Peyer's patch (tissue), 4 donors: Measurements from ENCODE around the gene COLEC12. TPM values are rescaled to one million over a fixed set of nuclear protein-coding genes. Genes with fewer than 3 reads are reported as not detected.

Experiments used
- DNase-seq, 3 donors: peaks; one replicate each; pipeline ENCODE4 v3.0.0-alpha.2; 2017 to 2019
- H3K27ac ChIP-seq, 4 donors: fragments of 200-600 bp; sonication (generic); one replicate each; pipeline ENCODE4 v1.5.1; 2016 to 2019
- H3K27me3 ChIP-seq, 2 donors: fragments of 200-600 bp; sonication (generic); one replicate each; pipeline ENCODE4 v1.5.1; 2019
- H3K36me3 ChIP-seq, 3 donors: fragments of 200-600 bp; sonication (generic); one replicate each; pipeline ENCODE4 v1.5.1; 2016 to 2019
- H3K4me1 ChIP-seq, 4 donors: fragments of 200-600 bp; sonication (generic); one replicate each; pipeline ENCODE4 v1.5.1; 2016 to 2019
- H3K4me3 ChIP-seq, 4 donors: fragments of 200-600 bp; sonication (generic); 1 replicate in 3 of 4; 2 replicates in 1 of 4; pipeline ENCODE4 v1.5.1; 2016 to 2019; ENCODE audit warnings: mild to moderate bottlenecking in 1 of 4
- H3K9me3 ChIP-seq, 4 donors: fragments of 200-600 bp; sonication (generic); one replicate each; pipeline ENCODE4 v1.5.1; 2016 to 2019; ENCODE audit warnings: mild to moderate bottlenecking in 1 of 4
- POLR2A ChIP-seq, 2 donors: fragments of 450-650 bp; IDR thresholded peaks; one replicate each; pipeline ENCODE4 v1.5.1; 2017; ENCODE audit warnings: antibody characterized with exemption in 2 of 2, mild to moderate bottlenecking in 2 of 2, moderate library complexity in 2 of 2
- total RNA-seq, 4 donors: library from RNA; depleted of rRNA; stranded (reverse); fragments of >200 nt; gene quantifications; one replicate each; pipeline ENCODE4 v1.1.0, GENCODE V29; 2016
- TF ChIP-seq, protein P1 (sequence below), 6 experiments: fragments of 450-650 bp in 4 of 6; fragments of 200-600 bp in 2 of 6; sonication (generic) in 1 of 6; IDR thresholded peaks; one replicate each; pipeline ENCODE4 v1.5.1; 2017 to 2019; ENCODE audit warnings: antibody characterized with exemption in 6 of 6, mild to moderate bottlenecking in 3 of 6, moderate library complexity in 1 of 6

The COLEC12 gene
- total RNA-seq, 4 donors from 2014 or later = 0.88 to 7.6 (median 3.8) TPM

DNA sequence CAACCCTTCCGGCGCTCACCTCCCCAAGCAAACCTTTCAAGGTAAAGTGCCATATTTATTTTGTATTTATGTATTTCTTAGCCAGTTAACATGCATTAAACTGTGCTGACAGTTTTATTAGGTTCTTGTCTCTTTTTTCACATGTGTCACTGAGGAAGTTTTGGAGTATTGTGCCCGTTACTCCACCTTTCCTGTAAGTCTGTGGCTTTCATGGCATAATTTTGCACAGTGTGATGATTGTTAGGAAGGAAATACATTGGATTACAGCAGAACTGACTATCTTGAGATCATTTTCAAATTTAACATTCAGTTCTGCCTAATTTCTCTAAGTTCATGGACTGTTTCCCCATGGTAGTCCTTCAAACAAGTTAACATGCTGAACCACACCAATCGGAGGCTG lies 67.7 kb downstream of the COLEC12 start:
- no peak overlapping the region for H3K27ac ChIP-seq
- DNase-seq = no peak
- H3K9me3 ChIP-seq = no peaks in the 10 kb centered on the region
- no peaks in the 10 kb centered on the region for H3K27me3 ChIP-seq
- no peak overlapping the region for H3K4me3 ChIP-seq
- no peaks in the 10 kb centered on the region for H3K4me1 ChIP-seq
- H3K36me3 ChIP-seq = no peaks in the 10 kb centered on the region
- no peak for TF ChIP-seq POLR2A (IDR thresholded peaks at IDR 0.05)
- TF ChIP-seq, protein P1, sequence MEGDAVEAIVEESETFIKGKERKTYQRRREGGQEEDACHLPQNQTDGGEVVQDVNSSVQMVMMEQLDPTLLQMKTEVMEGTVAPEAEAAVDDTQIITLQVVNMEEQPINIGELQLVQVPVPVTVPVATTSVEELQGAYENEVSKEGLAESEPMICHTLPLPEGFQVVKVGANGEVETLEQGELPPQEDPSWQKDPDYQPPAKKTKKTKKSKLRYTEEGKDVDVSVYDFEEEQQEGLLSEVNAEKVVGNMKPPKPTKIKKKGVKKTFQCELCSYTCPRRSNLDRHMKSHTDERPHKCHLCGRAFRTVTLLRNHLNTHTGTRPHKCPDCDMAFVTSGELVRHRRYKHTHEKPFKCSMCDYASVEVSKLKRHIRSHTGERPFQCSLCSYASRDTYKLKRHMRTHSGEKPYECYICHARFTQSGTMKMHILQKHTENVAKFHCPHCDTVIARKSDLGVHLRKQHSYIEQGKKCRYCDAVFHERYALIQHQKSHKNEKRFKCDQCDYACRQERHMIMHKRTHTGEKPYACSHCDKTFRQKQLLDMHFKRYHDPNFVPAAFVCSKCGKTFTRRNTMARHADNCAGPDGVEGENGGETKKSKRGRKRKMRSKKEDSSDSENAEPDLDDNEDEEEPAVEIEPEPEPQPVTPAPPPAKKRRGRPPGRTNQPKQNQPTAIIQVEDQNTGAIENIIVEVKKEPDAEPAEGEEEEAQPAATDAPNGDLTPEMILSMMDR (IDR thresholded peaks at IDR 0.05) = no peak

DNA sequence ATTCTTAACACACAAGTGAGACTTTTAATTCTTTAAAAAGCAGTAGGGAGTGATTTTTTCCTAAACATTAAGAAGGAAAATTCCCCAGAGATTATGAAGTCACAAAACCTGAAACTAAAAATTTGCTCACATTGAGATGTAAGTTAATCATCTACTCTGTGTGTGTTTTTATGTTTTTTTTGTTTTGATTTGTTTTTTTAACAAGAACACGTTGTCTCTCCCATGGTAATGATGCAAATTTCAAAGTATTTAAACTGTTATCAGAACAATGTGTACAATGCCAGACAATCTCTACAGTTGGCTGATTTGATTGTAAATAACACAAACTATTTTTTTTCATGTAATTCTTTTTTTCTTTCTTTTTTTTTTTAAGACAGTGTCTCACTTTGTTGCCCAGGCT lies 71.5 kb downstream of the COLEC12 start:
- no peak for DNase-seq
- no peak overlapping the region for H3K4me3 ChIP-seq
- H3K4me1 ChIP-seq = no peaks in the 10 kb centered on the region
- no peaks in the 10 kb centered on the region for H3K27me3 ChIP-seq
- H3K36me3 ChIP-seq = no peaks in the 10 kb centered on the region
- H3K9me3 ChIP-seq = no peaks in the 10 kb centered on the region
- no peak overlapping the region for H3K27ac ChIP-seq
- TF ChIP-seq POLR2A (IDR thresholded peaks at IDR 0.05) = no peak
- TF ChIP-seq, protein P1 (IDR thresholded peaks at IDR 0.05) = no peak

DNA sequence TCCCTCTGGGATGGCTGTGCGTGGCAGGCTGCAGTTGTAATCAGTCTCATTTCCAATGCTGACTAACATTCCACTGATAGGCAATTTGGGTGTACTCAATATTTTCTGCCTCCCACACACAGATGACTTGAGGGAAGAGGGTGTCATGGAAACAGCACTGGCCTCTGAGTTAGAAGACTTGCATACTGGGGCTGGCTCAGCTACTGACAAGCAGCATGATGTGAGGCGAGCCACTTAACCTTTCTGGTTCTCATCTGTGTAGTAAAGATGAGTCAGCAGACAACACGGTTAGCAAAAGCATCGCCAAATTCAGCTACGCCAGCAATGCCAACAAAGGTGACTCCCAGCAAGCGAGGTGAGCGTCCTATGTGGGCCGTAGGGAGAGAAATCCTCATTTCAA lies 73.5 kb downstream of the COLEC12 start:
- Histone ChIP-seq H3K27ac (no peak overlapping the region), H3K36me3 (no peaks in the 10 kb centered on the region), H3K4me3 (no peak overlapping the region), H3K9me3 (no peaks in the 10 kb centered on the region), H3K27me3 (no peaks in the 10 kb centered on the region), H3K4me1 (no peaks in the 10 kb centered on the region)
- no peak for TF ChIP-seq POLR2A (IDR thresholded peaks at IDR 0.05)
- TF ChIP-seq, protein P1 (IDR thresholded peaks at IDR 0.05) = no peak
- DNase-seq = no peak

DNA sequence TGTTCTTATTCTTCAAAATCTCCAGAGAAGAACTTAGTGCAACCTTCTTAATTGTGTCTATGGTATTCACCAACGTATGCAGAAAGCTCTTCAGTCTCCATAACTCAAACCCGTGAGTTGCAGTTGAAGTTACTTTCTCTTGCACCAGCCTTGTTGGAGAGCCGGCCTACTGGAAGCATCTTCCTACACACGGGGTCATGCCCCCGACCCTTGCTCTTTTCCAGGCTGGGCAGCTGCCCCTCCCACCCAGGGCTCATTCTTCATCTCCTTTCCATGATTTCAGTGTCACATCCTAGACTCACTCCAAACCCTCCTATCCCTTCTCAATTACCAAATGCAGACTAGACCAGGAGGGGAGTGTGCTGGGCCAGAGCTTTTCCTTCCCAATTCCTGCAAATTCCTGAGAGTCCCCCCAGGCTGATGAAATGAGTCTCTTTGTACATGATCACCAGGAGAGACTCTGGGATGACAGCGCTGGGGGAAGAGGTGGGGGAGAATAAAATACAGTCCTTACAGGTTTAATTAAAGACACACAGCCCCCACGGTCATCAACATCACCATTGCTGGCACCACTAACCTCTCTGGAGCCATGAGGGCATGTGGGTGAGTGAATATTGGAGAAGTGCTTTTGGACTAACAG lies 75.3 kb downstream of the COLEC12 start:
- Histone ChIP-seq H3K27ac (no peak overlapping the region), H3K9me3 (no peaks in the 10 kb centered on the region), H3K27me3 (no peaks in the 10 kb centered on the region), H3K4me1 (no peaks in the 10 kb centered on the region), H3K4me3 (no peak overlapping the region), H3K36me3 (no peaks in the 10 kb centered on the region)
- TF ChIP-seq POLR2A (IDR thresholded peaks at IDR 0.05) = no peak
- TF ChIP-seq, protein P1 (IDR thresholded peaks at IDR 0.05) = no peak
- no peak for DNase-seq

DNA sequence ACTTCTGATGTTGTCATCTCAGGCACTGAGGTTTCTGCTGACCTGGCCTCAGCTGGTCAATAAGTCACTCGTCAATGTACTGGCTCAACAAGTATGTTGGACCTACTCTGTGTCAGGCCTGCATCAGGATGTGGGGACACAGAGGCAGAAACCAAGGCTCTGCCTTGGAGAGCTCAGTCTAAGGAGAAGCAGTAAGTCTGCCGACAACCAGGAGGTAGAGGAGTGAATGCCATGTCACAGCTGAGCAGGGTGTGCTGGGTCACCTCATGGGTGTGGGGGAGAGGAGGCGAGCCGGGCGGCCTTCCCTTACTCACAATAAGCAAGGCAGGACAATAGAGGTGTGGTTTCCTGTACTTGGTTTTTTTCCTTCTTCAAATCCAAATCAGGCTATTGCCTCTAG lies 75.8 kb downstream of the COLEC12 start:
- no peaks in the 10 kb centered on the region for H3K27me3 ChIP-seq
- no peak for TF ChIP-seq POLR2A (IDR thresholded peaks at IDR 0.05)
- TF ChIP-seq, protein P1 (IDR thresholded peaks at IDR 0.05) = no peak
- H3K27ac ChIP-seq = no peak overlapping the region
- no peak for DNase-seq
- no peaks in the 10 kb centered on the region for H3K36me3 ChIP-seq
- H3K4me3 ChIP-seq = no peak overlapping the region
- no peaks in the 10 kb centered on the region for H3K9me3 ChIP-seq
- no peaks in the 10 kb centered on the region for H3K4me1 ChIP-seq
